Endodermal cell (in vitro differentiated cells): Measurements from ENCODE around the gene DTNA. TPM values are rescaled to one million over a fixed set of nuclear protein-coding genes. Genes with fewer than 3 reads are reported as not detected.
"Not testable (repeated sequence)": the region's sequence is repeated elsewhere in the genome, so short reads cannot be mapped to it uniquely, and the experiment has no call there.

Experiments
- DNase-seq: peaks from one replicate; pipeline ENCODE4 v3.0.0-alpha.2; 2017
- H3K27ac ChIP-seq: 2 replicates; pipeline ENCODE4 v1.5.1; 2013; ENCODE audit warnings: mild to moderate bottlenecking, low read depth, low read length, moderate library complexity
- H3K27me3 ChIP-seq: 2 replicates; pipeline ENCODE4 v1.6.1; 2013; ENCODE audit warnings: mild to moderate bottlenecking, low read length, moderate library complexity; ENCODE audit not compliant: insufficient read depth, control insufficient read depth, poor library complexity, severe bottlenecking
- H3K36me3 ChIP-seq: 2 replicates; pipeline ENCODE4 v1.7.0; 2013; ENCODE audit warnings: mild to moderate bottlenecking, low read length, moderate library complexity; ENCODE audit not compliant: control insufficient read depth, insufficient read depth
- H3K4me1 ChIP-seq: one replicate; pipeline ENCODE4 v1.7.0; 2013; ENCODE audit warnings: low read length; ENCODE audit not compliant: control insufficient read depth, insufficient read depth
- H3K4me3 ChIP-seq: 2 replicates; pipeline ENCODE4 v1.5.1; 2013; ENCODE audit warnings: mild to moderate bottlenecking, low read length, moderate library complexity
- H3K9ac ChIP-seq: 2 replicates; pipeline ENCODE4 v1.6.1; 2013; ENCODE audit warnings: mild to moderate bottlenecking, low read length, moderate library complexity; ENCODE audit not compliant: poor library complexity, severe bottlenecking; ENCODE audit errors: extremely low read depth
- H3K9me3 ChIP-seq: 2 replicates; pipeline ENCODE4 v1.6.1; 2013; ENCODE audit warnings: mild to moderate bottlenecking, low read length, moderate library complexity; ENCODE audit not compliant: control insufficient read depth
- H3K27ac Mint-ChIP-seq: 2 replicates; pipeline ENCODE4 v1.8.0; 2020; ENCODE audit warnings: mixed read lengths
- H3K27me3 Mint-ChIP-seq: 2 replicates; pipeline ENCODE4 v1.8.0; 2021; ENCODE audit warnings: mild to moderate bottlenecking, mixed read lengths; ENCODE audit not compliant: insufficient read depth
- H3K36me3 Mint-ChIP-seq: 2 replicates; pipeline ENCODE4 v1.8.0; 2020; ENCODE audit warnings: low read depth, mixed read lengths
- H3K4me1 Mint-ChIP-seq: 2 replicates; pipeline ENCODE4 v1.8.0; 2020; ENCODE audit warnings: mixed read lengths
- H3K4me3 Mint-ChIP-seq: 2 replicates; pipeline ENCODE4 v1.8.0; 2020; ENCODE audit warnings: mild to moderate bottlenecking, moderate library complexity, mixed read lengths
- H3K9me3 Mint-ChIP-seq: 2 replicates; pipeline ENCODE4 v1.8.0; 2020; ENCODE audit warnings: mild to moderate bottlenecking, mixed read lengths
- WGBS, 2 experiments: methylation state at CpG; one replicate each; pipeline versions ENCODE4 v1.1.5 to v1.1.7; 2013; ENCODE audit warnings: missing lambda C conversion rate in 2 of 2, mixed read lengths in 1 of 2; ENCODE audit not compliant: insufficient coverage in 1 of 2, insufficient read length in 1 of 2; 5-methylcytosine and 5-hydroxymethylcytosine counted together
- total RNA-seq, 2 donors: library from RNA; stranded (reverse); fragmentation: NEBNext Ultra II Directional in 1 of 2; extraction: Animal tissue kit (Norgen Biotek cat#: 25700) in 1 of 2; gene quantifications; 2 replicates in 1 of 2; 3 replicates in 1 of 2; pipeline ENCODE4 v1.2.1, GENCODE V29; 2021
- TF ChIP-seq, protein P1 (sequence below): fragments of 200-600 bp; sonication (generic); conservative IDR thresholded peaks from 2 replicates; pipeline ENCODE4 v1.5.0; 2021; ENCODE audit warnings: antibody characterized with exemption, mild to moderate bottlenecking

Gene DTNA
- total RNA-seq, 2 donors from 2014 or later, result 45.6 to 51.6 TPM

DNA sequence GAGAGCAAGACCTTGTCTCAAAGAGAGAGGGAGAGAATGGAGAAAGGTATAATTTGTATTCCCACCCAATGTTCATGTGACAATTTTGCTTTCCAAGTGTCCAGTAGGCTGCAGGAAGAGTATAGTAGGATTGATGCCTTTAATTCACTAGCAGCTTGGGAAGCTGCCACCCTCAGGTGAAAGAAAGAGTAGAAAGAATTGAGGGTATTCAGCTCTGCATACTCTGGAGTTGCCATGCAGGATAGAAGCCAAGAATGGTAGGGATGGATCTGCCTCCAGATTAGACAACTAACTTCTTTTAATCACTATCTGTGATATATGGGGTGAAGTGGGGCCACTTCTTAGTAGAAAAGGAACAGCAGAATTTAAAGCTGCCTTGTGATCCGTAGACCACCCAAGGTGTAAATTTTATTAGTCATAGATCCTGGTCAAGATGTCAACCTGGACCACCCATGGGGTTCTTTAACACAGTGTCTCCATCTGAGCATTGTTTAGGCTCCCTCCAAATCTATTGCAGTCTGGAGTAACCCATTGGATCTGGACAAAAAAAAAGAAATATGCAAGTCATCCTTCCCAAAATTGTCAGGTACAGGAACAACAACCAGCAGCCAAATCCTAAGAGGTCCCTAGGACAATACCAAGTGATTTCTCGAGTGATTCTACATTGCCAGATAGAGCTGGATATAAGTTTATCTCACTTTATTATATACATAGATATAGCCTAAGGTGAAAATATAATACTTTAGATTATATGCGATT lies 33.1 kb upstream of the DTNA start:
- Mint-ChIP-seq H3K36me3 (peaks cover 6% of the 10 kb centered on the region), H3K27ac (no peak overlapping the region), H3K9me3 (peaks cover under 1% of the 10 kb centered on the region), H3K4me1 (no peaks in the 10 kb centered on the region), H3K27me3 (no peaks in the 10 kb centered on the region), H3K4me3 (no peak overlapping the region)
- Histone ChIP-seq H3K36me3 (peaks cover 4% of the 10 kb centered on the region), H3K9me3 (peaks cover 4% of the 10 kb centered on the region), H3K9ac (no peak overlapping the region), H3K4me1 (no peaks in the 10 kb centered on the region), H3K4me3 (no peak overlapping the region), H3K27me3 (no peaks in the 10 kb centered on the region), H3K27ac (no peak overlapping the region)
- DNase-seq, result no peak
- TF ChIP-seq, protein P1, sequence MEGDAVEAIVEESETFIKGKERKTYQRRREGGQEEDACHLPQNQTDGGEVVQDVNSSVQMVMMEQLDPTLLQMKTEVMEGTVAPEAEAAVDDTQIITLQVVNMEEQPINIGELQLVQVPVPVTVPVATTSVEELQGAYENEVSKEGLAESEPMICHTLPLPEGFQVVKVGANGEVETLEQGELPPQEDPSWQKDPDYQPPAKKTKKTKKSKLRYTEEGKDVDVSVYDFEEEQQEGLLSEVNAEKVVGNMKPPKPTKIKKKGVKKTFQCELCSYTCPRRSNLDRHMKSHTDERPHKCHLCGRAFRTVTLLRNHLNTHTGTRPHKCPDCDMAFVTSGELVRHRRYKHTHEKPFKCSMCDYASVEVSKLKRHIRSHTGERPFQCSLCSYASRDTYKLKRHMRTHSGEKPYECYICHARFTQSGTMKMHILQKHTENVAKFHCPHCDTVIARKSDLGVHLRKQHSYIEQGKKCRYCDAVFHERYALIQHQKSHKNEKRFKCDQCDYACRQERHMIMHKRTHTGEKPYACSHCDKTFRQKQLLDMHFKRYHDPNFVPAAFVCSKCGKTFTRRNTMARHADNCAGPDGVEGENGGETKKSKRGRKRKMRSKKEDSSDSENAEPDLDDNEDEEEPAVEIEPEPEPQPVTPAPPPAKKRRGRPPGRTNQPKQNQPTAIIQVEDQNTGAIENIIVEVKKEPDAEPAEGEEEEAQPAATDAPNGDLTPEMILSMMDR, result no peak
- whole genome bisulfite sequencing, 2 experiments, result 67 to 89% methylated on average over 1 of the region's 3 CpGs

DNA sequence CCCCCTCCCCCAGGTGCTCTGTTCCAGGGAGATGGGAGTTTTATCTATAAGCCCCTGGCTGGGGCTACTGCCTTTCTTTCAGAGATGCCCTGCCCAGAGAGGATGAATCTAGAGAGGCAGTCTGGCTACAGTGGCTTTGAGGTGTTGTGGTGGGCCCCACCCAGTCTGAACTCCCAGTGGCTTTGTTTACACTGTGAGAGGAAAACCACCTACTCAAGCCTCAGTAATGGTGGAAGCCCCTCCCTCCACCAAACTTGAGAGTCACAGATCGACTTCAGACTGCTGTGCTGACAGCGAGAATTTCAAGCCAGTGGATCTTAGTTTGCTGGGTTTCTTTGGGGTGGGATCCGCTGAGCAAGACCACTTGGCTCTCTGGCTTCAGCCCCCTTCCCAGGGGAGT lies 20.3 kb upstream of the DTNA start:
- H3K4me3 Mint-ChIP-seq, H3K4me1 ChIP-seq, H3K27me3 Mint-ChIP-seq, H3K36me3 ChIP-seq, H3K4me3 ChIP-seq, H3K9ac ChIP-seq, DNase-seq, H3K4me1 Mint-ChIP-seq, H3K27ac ChIP-seq, H3K27ac Mint-ChIP-seq, H3K27me3 ChIP-seq: not testable (repeated sequence)
- H3K36me3 Mint-ChIP-seq, result peaks cover 19% of the 10 kb centered on the region
- H3K9me3 Mint-ChIP-seq, result peaks cover 26% of the 10 kb centered on the region
- peaks cover 15% of the 10 kb centered on the region for H3K9me3 ChIP-seq
- WGBS, 2 experiments, result 92% methylated on average over 3 of the region's 3 CpGs; no CpG with 5 or more reads in 1 of the 2 experiments

DNA sequence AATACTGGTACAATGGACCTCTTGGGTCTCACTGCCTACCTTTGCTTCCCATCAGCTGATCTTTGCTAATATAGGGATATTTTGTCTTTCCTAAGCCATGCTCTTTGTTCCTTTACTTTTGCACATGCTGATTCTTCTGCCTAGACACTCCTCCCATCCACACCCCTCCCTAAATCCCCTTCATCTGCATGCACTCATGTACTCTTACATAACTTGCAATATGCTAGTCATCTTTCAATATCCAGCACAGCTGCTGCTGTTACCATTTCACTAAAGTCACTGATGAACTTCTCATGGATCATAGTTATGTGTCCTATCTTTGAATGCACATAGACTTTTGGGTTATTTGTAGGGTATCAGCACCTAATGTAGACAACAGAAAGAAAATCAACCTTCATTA lies 18.5 kb upstream of the DTNA start:
- no peak overlapping the region for H3K27ac ChIP-seq
- H3K27me3 ChIP-seq, result no peaks in the 10 kb centered on the region
- DNase-seq, result no peak
- H3K27me3 Mint-ChIP-seq, result no peaks in the 10 kb centered on the region
- TF ChIP-seq, protein P1, result no peak
- H3K27ac Mint-ChIP-seq, result no peak overlapping the region
- H3K9me3 ChIP-seq, result peaks cover 15% of the 10 kb centered on the region
- H3K4me1 ChIP-seq, result no peaks in the 10 kb centered on the region
- peaks cover 14% of the 10 kb centered on the region for H3K4me1 Mint-ChIP-seq
- peaks cover 20% of the 10 kb centered on the region for H3K9me3 Mint-ChIP-seq
- H3K36me3 Mint-ChIP-seq, result peaks cover 15% of the 10 kb centered on the region
- H3K36me3 ChIP-seq, result no peaks in the 10 kb centered on the region
- no peak overlapping the region for H3K4me3 ChIP-seq
- H3K9ac ChIP-seq, result no peak overlapping the region
- no peak overlapping the region for H3K4me3 Mint-ChIP-seq
